ENCODE results near the gene PIAS4. TPM values are rescaled to one million over a fixed set of nuclear protein-coding genes. Genes with fewer than 3 reads are reported as not detected.

Gene PIAS4
- total and polyA plus RNA-seq, 2 of the 13 experiments (the other 11 are each of a cell fraction or from before 2014, with no cell fraction given): 9.0 to 20.1 TPM

DNA sequence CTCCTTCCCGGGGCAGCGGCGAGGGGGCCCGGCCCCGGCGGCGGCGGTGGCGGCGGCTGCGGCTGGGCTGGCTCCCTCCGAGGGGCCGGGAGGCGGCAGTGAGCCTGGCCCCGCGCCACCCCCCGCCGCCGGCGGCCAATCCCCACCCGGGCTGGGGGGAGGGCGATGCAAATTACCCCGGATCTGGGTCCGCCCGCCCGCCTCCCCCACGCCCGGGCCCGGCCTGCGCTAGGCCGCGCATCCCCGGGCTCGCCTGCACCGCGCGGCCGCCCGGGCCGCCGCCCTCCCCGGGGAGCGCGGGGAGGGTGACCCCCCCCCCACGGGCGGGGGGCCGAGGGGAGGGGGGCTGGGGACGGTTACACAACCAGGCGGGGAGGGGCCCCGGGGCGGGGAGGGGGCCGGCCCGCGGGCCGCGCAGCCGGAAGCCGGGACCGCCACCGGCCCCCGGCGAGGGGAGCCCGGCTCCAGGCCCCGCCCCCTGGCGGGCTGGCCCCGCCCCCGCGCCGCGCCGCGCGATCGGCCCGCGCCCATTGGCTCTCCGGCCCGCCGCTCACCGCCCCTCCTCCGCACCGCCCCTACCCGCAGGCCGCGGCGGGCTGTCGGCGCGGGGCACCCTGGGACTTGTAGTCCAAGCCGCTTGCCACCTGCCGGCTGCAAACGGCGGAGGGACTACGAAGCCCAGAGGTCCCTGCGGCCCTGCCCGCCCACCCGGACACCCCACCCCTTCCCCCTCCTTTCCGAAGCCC is 58.1 kb downstream of the PIAS4 start (continued):
- TF ChIP-seq DPF2 (CRISPR knock-in tag; IDR thresholded peaks at IDR 0.05; ENCODE audit: borderline replicate concordance, low read depth) (no peak), POLR2G (IDR thresholded peaks at IDR 0.05; ENCODE audit: low read depth, low read length) (peak; percentile 43; the same call in 1 of the 2 replicates), MAZ (IDR thresholded peaks at IDR 0.05; ENCODE audit: borderline replicate concordance, low read depth, low read length) (no peak; the same call in none of the 2 replicates), MAZ (CRISPR knock-in tag; IDR thresholded peaks at IDR 0.05; ENCODE audit: low read depth) (peak; percentile 74), NFYC (CRISPR knock-in tag; IDR thresholded peaks at IDR 0.05) (peak; percentile 79), TCF12 (IDR thresholded peaks at IDR 0.05) (no peak), TCF12 (CRISPR knock-in tag; IDR thresholded peaks at IDR 0.05) (no peak), ZFY (CRISPR knock-in tag; IDR thresholded peaks at IDR 0.05) (peak; percentile 84), ZMYM3 (CRISPR knock-in tag; IDR thresholded peaks at IDR 0.05) (no peak), RORA (CRISPR knock-in tag; IDR thresholded peaks at IDR 0.05) (no peak), CREB1 (IDR thresholded peaks at IDR 0.05) (no peak; the same call in 1 of the 2 replicates), CREB1 (CRISPR knock-in tag; IDR thresholded peaks at IDR 0.05) (no peak), NR2C2 (CRISPR knock-in tag; IDR thresholded peaks at IDR 0.05; ENCODE audit: borderline replicate concordance) (0 out of 2 replicates have a peak, but pooled peaks have one; percentile 16), IRF2 (CRISPR knock-in tag; IDR thresholded peaks at IDR 0.05) (peak; percentile 49; the same call in 1 of the 2 replicates)

DNA sequence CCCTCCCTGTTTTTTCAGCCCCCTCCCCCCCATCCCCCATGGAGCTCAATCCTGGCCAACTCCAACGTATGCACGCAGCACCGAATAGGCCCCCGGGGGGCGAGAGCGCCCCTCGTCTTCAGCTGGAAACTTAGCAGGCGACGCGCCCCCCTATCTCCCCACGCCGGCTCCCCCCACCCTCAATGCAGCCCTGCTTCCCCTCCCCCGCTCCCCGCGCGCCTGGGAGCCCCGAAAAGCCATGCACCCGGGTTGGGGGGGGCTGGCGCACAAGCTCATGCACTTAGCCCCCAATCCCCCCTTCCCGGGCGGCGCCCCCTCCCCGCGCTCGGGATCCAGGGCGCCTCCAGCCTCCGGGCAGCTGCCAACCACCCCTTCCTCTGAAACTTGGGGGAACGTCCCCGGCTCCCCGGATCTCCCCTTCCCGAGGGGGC is 58.7 kb downstream of the PIAS4 start:
- Histone ChIP-seq H3K9ac (ENCODE audit: insufficient read depth, low read depth, low read length) (peak overlapping the region; percentile 85), H3K36me3 (replicated peaks in 1 of 2; ENCODE audit: control insufficient read depth in 1 of 2, insufficient read depth in 2 of 2, low read length in 2 of 2) (peaks cover 5 to 15% of the 10 kb centered on the region in 2 experiments), H3K4me1 (ENCODE audit: insufficient read depth, low read length) (peaks cover 44% of the 10 kb centered on the region), H3K79me2 (ENCODE audit: insufficient read depth, low read length) (peaks cover 35% of the 10 kb centered on the region), H4K20me1 (ENCODE audit: insufficient read depth, low read length) (peaks cover 31% of the 10 kb centered on the region), H3K9me3 (ENCODE audit: low read length) (no peaks in the 10 kb centered on the region), H3K27me3 (ENCODE audit: control insufficient read depth in 1 of 2, insufficient read depth in 2 of 2, low read length in 2 of 2) (no peaks in the 10 kb centered on the region), H3K27ac (ENCODE audit: extremely low read length, insufficient read depth, low read length) (peak overlapping the region; percentile 85), H3K4me2 (ENCODE audit: low read depth, low read length) (peak overlapping the region; percentile 42; the same call in 1 of the 2 replicates), H3K4me3 (replicated peaks in 1 of 3; ENCODE audit: insufficient read depth in 1 of 3, low read depth in 2 of 3, low read length in 3 of 3) (peak overlapping the region; percentile 81 to 94 (median 89); a peak in 5 of 6 replicates), H2AFZ (ENCODE audit: low read length) (no peak overlapping the region)
- FAIRE-seq: no peak
- ChIA-PET CTCF (ENCODE audit: low intra/inter-chr PET ratio, low total read pairs) (no interaction called here), POLR2A (interaction anchor here (0.8 to 2.1 kb wide), 8 partner anchors 8 to 88 kb away, joined by 3 to 19 read pairs (median 6); partner anchors contain the start of genes CREB3L3 and EEF2)
- ATAC-seq: no peak
- intact Hi-C loops (cut with micrococcal nuclease; ENCODE audit: unreplicated experiment): loop anchor here (5.0 kb wide), 1 partner anchor 586 kb away; no protein-coding TSS in a partner anchor
- no peak for DNase-seq (ENCODE audit: low spot score)
- no TSS peak for BruUV-seq (replicated peaks)
- 0% methylated on average over 4 of the region's 31 CpGs for WGBS (ENCODE audit: low lambda C conversion rate)
- in situ Hi-C loops (cut with HindIII; ENCODE audit: extremely low pct_ligation_motif_present, low pct_unique_long_range_greater_than_20kb): no loop called here
- TF ChIP-seq, protein P1, sequence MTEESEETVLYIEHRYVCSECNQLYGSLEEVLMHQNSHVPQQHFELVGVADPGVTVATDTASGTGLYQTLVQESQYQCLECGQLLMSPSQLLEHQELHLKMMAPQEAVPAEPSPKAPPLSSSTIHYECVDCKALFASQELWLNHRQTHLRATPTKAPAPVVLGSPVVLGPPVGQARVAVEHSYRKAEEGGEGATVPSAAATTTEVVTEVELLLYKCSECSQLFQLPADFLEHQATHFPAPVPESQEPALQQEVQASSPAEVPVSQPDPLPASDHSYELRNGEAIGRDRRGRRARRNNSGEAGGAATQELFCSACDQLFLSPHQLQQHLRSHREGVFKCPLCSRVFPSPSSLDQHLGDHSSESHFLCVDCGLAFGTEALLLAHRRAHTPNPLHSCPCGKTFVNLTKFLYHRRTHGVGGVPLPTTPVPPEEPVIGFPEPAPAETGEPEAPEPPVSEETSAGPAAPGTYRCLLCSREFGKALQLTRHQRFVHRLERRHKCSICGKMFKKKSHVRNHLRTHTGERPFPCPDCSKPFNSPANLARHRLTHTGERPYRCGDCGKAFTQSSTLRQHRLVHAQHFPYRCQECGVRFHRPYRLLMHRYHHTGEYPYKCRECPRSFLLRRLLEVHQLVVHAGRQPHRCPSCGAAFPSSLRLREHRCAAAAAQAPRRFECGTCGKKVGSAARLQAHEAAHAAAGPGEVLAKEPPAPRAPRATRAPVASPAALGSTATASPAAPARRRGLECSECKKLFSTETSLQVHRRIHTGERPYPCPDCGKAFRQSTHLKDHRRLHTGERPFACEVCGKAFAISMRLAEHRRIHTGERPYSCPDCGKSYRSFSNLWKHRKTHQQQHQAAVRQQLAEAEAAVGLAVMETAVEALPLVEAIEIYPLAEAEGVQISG (CRISPR knock-in tag; IDR thresholded peaks at IDR 0.05): 0 out of 2 replicates have a peak, but pooled peaks have one; percentile 8
- 0 out of 2 replicates have a peak, but pooled peaks have one; percentile 1 for TF ChIP-seq TBP (CRISPR knock-in tag; IDR thresholded peaks at IDR 0.05)
- TF ChIP-seq ERF (CRISPR knock-in tag; IDR thresholded peaks at IDR 0.05): no peak
- peak; percentile 72 for TF ChIP-seq POLR2AphosphoS5 (IDR thresholded peaks at IDR 0.05; ENCODE audit: low read depth, low read length)
- TF ChIP-seq CAMTA2 (CRISPR knock-in tag; IDR thresholded peaks at IDR 0.05; ENCODE audit: borderline replicate concordance): no peak
- TF ChIP-seq GABPB1 (CRISPR knock-in tag; IDR thresholded peaks at IDR 0.05): no peak
- no peak for TF ChIP-seq CENPT (CRISPR knock-in tag; IDR thresholded peaks at IDR 0.05; ENCODE audit: low read depth)
- no peak for TF ChIP-seq ZNF282 (IDR thresholded peaks at IDR 0.05; ENCODE audit: partially characterized antibody)

Measured in HepG2 (cell line).